Bronchial epithelial cell (primary cell): ENCODE data around the gene ZKSCAN1. TPM values are rescaled to one million over a fixed set of nuclear protein-coding genes. Genes with fewer than 3 reads are reported as not detected.

Source experiments
- DNase-seq: peaks from one replicate; pipeline ENCODE4 v3.0.0-alpha.2; 2010; ENCODE audit warnings: low read depth
- FAIRE-seq: peaks from 2 replicates; lab custom pipeline; 2011; peaks lifted over from hg19 to GRCh38; lab: Jason Lieb, UNC
- H3K27me3 ChIP-seq: 2 replicates; pipeline ENCODE4 v1.5.1; 2011; ENCODE audit warnings: low read length; ENCODE audit not compliant: control insufficient read depth, insufficient read depth
- H3K36me3 ChIP-seq: 2 replicates; pipeline ENCODE4 v1.5.1; 2011; ENCODE audit warnings: low read length; ENCODE audit not compliant: control insufficient read depth, insufficient read depth
- H3K4me3 ChIP-seq: 2 replicates; pipeline ENCODE4 v1.5.1; 2011; ENCODE audit warnings: mild to moderate bottlenecking, low read depth, low read length, control low read depth
- CTCF ChIP-seq: IDR thresholded peaks from 2 replicates; pipeline ENCODE4 v1.5.1; 2011; ENCODE audit warnings: mild to moderate bottlenecking, moderate library complexity, low read length, control low read depth, inconsistent platforms; ENCODE audit not compliant: insufficient read depth, severe bottlenecking
- total RNA-seq: library from RNA; depleted of rRNA; stranded (reverse); fragments of >200 nt; gene quantifications from 2 replicates; pipeline ENCODE4 v1.2.1, GENCODE V29; 2014

Gene ZKSCAN1
- total RNA-seq, 1 donor from 2014 or later: 25.0 TPM

GRCh38 chr7:100082978-100083377 lies 67.6 kb downstream of the ZKSCAN1 start:
- TF ChIP-seq CTCF: no peak
- FAIRE-seq (no peak), DNase-seq (no peak)
- Histone ChIP-seq H3K27me3 (no peaks in the 10 kb centered on the region), H3K36me3 (peaks cover 8% of the 10 kb centered on the region), H3K4me3 (no peak overlapping the region)

GRCh38 chr7:100085515-100085914 lies 70.1 kb downstream of the ZKSCAN1 start:
- Histone ChIP-seq H3K36me3 (peaks cover 2% of the 10 kb centered on the region), H3K4me3 (no peak overlapping the region), H3K27me3 (no peaks in the 10 kb centered on the region)
- FAIRE-seq (no peak), DNase-seq (no peak)
- TF ChIP-seq CTCF: no peak

- DNase-seq (peak; percentile 88), FAIRE-seq (no peak)
- Histone ChIP-seq H3K36me3 (peaks cover 15% of the 10 kb centered on the region), H3K4me3 (no peak overlapping the region), H3K27me3 (no peaks in the 10 kb centered on the region)
- TF ChIP-seq CTCF: no peak
Observed at GRCh38 chr7:100087055-100087750, 71.8 kb downstream of the ZKSCAN1 start.

- TF ChIP-seq CTCF: no peak
- Histone ChIP-seq H3K27me3 (no peaks in the 10 kb centered on the region), H3K4me3 (peak overlapping the region; percentile 86), H3K36me3 (peaks cover 19% of the 10 kb centered on the region)
- DNase-seq (no peak), FAIRE-seq (no peak)
Observed at GRCh38 chr7:100088095-100088620, 72.8 kb downstream of the ZKSCAN1 start.

DNA sequence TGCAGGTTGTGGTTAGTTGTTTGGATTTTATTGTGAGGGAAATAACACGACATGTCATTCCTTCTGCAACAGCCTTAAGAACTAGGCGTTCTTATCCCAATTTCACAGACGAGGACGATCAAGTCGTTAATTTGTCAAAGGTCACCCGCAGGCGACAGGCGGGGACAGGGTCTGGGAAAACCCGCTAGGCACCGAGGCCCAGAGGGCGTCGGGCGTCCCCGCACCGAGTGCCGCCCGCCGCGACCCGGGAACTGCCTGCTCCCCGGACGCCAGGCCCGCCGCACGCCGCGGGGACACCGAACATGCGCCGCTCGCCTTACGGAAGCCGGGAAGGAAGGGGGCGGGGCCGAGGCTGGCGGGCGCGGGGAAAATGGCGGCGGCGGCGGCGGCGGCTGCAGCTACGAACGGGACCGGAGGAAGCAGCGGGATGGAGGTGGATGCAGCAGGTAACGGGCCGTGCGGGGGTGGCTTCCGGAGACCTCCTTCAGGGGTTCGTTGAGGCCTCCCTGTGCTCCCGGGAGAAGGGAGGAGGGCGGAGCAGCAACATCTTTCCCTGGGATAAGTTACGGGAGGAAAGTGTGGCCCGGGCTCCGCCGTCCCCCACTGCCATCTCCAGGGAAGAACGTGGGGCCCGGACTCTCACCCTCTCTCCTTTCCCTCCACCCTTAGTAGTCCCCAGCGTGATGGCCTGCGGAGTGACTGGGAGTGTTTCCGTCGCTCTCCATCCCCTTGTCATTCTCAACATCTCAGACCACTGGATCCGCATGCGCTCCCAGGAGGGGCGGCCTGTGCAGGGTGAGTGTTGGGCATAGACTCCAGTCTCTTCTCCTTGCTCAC lies 73.4 kb downstream of the ZKSCAN1 start, which contains the start of gene COPS6:
Gene COPS6, plus strand, starts transcription at position 349 of the 837 bp plus-strand sequence. Its CDS starts 22 bp downstream, at position 371.
- H3K36me3 ChIP-seq: peaks cover 25% of the 10 kb centered on the region
- DNase-seq (peak; percentile 22), FAIRE-seq (no peak)
- H3K4me3 ChIP-seq: peak within 1 kb of the TSS; percentile 86
- H3K27me3 ChIP-seq: no peaks in the 10 kb centered on the region
- TF ChIP-seq CTCF: no peak
